OCI-LY3 (cell line): Measurements from ENCODE around the gene ARHGAP35.
"Not testable (repeated sequence)": the region's sequence is repeated elsewhere in the genome, so short reads cannot be mapped to it uniquely, and the experiment has no call there.

Source experiments
- H2AFZ ChIP-seq: fragments of 200-600, 300-600 bp; shearing (Covaris generic); 2 replicates; pipeline ENCODE4 v1.6.0; 2014; ENCODE audit warnings: antibody characterized with exemption, low read depth, low read length
- H3K27ac ChIP-seq: fragments of 200-600, 300-600 bp; sonication (generic); 2 replicates; pipeline ENCODE4 v1.5.1; 2014; ENCODE audit warnings: mild to moderate bottlenecking, low read length, moderate library complexity, mixed read lengths
- H3K27me3 ChIP-seq: fragments of 200-600, 300-600 bp; sonication (generic); 2 replicates; pipeline ENCODE4 v1.6.1; 2014; ENCODE audit warnings: low read depth, low read length, mixed read lengths
- H3K36me3 ChIP-seq: fragments of 200-600, 300-600 bp; sonication (generic); replicated peaks from 2 replicates; pipeline ENCODE3; 2014; ENCODE audit warnings: low read depth, low read length, mixed read lengths
- H3K4me1 ChIP-seq: fragments of 300-600, 200-600 bp; sonication (generic); 2 replicates; pipeline ENCODE4 v1.6.1; 2014; ENCODE audit warnings: low read length, mixed read lengths
- H3K4me2 ChIP-seq: fragments of 200-600, 300-600 bp; sonication (generic); 2 replicates; pipeline ENCODE4 v1.6.1; 2014; ENCODE audit warnings: low read length, mixed read lengths
- H3K4me3 ChIP-seq: fragments of 300-600, 200-600 bp; sonication (generic); 2 replicates; pipeline ENCODE4 v1.5.1; 2014; ENCODE audit warnings: antibody characterized with exemption, mild to moderate bottlenecking, low read length, moderate library complexity
- H3K79me2 ChIP-seq: fragments of 300-600, 200-600 bp; shearing (Covaris generic); 2 replicates; pipeline ENCODE4 v1.6.1; 2014; ENCODE audit warnings: mild to moderate bottlenecking, low read length, mixed read lengths
- H3K9ac ChIP-seq: fragments of 300-600, 200-600 bp; shearing (Covaris generic); 2 replicates; pipeline ENCODE4 v1.6.0; 2014; ENCODE audit warnings: mild to moderate bottlenecking, low read length, moderate library complexity
- H3K9me3 ChIP-seq: fragments of 200-600, 300-600 bp; shearing (Covaris generic); 2 replicates; pipeline ENCODE4 v1.6.1; 2014; ENCODE audit warnings: low read length, mixed read lengths; ENCODE audit not compliant: insufficient read depth
- H4K20me1 ChIP-seq: fragments of 200-600, 300-600 bp; sonication (generic); 2 replicates; pipeline ENCODE4 v1.6.1; 2016; ENCODE audit warnings: low read length, mixed read lengths; ENCODE audit not compliant: insufficient read depth
- CTCF ChIP-seq: fragments of 200-600, 300-600 bp; sonication (generic); IDR thresholded peaks from 2 replicates; pipeline ENCODE4 v1.5.1; 2014; ENCODE audit warnings: antibody characterized with exemption, low read length, low read depth
- EZH2phosphoT487 ChIP-seq: fragments of 200-600 bp; shearing (Covaris generic); IDR thresholded peaks from 2 replicates; pipeline ENCODE4 v1.6.1; 2018; ENCODE audit warnings: antibody characterized with exemption, mixed run types, low read depth

ARHGAP35 gene

GRCh38 chr19:46849610-46850009, 11.2 kb upstream of the ARHGAP35 start:
- no peaks in the 10 kb centered on the region for H3K36me3 ChIP-seq
- H3K4me1 ChIP-seq: peaks cover 20% of the 10 kb centered on the region
- H3K4me3 ChIP-seq: peak overlapping the region; percentile 91
- H3K9ac ChIP-seq: peak overlapping the region; percentile 83
- no peaks in the 10 kb centered on the region for H3K9me3 ChIP-seq
- H2AFZ ChIP-seq: no peak overlapping the region
- no peak overlapping the region for H3K27ac ChIP-seq
- no peaks in the 10 kb centered on the region for H4K20me1 ChIP-seq
- H3K4me2 ChIP-seq: peak overlapping the region; percentile 98
- TF ChIP-seq CTCF (no peak), EZH2phosphoT487 (no peak)
- peaks cover 19% of the 10 kb centered on the region for H3K79me2 ChIP-seq
- no peaks in the 10 kb centered on the region for H3K27me3 ChIP-seq

DNA sequence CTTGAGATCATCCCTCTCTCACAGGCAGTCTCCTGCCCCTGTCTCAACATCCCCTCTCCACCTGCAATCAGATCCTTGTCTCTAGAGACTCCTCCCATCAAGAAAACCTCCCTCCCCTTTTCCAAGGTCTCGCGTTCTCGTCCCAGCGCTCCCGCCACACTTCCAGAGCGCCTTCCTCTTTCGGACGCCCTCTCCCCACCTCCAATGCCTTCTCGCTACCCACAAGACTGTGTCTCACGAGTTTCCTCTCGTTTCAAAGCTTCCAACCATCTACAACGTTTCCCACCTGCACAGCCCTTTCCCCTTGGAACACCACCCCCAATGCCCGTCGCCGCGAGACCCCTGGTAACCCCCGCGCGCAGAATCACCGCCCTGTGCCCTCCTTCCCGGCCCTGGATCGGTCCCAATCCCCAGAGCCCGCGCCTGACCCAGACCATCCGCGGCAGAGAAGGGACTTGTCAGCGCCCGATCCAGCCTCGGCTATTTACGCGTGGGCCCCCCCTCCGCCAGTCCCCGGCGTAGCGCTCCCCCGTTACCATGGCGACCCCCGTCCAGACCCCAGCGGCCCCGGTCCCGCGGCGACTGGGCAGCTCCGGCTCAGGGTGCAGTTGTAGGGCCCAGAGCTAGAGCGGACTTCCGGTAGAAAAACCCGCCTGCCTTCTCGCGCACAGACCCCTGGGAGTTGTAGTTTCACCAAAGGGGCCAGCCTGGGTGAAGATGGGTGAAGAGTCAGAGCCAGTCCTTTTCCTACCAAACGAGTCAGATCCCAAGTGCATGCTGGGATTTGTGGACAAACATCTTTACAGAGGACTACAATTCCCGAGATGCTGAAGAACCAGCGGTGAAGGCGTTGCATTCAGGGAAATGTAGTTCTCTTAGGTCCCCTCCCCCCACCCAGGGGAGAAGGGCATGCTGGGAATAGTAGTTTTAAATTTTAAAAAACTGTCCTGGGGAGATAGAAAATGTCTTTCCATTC, 10.3 kb upstream of the ARHGAP35 start, which contains the start of gene AP2S1:
AP2S1 (minus strand) TSS at position 619 of the 976 bp plus-strand sequence; CDS start at position 539, 80 bp downstream.
- peak within 1 kb of the TSS; percentile 30 for H3K27ac ChIP-seq
- no peaks in the 10 kb centered on the region for H3K36me3 ChIP-seq
- H3K9me3 ChIP-seq: no peaks in the 10 kb centered on the region
- peaks cover 19% of the 10 kb centered on the region for H3K79me2 ChIP-seq
- peak within 1 kb of the TSS; percentile 91 for H3K4me3 ChIP-seq
- H3K4me2 ChIP-seq: peak within 1 kb of the TSS; percentile 98
- H3K9ac ChIP-seq: peak within 1 kb of the TSS; percentile 83
- H2AFZ ChIP-seq: peak within 1 kb of the TSS; percentile 85
- no peaks in the 10 kb centered on the region for H4K20me1 ChIP-seq
- peaks cover 19% of the 10 kb centered on the region for H3K4me1 ChIP-seq
- no peaks in the 10 kb centered on the region for H3K27me3 ChIP-seq
- TF ChIP-seq CTCF (no peak), EZH2phosphoT487 (no peak)

DNA sequence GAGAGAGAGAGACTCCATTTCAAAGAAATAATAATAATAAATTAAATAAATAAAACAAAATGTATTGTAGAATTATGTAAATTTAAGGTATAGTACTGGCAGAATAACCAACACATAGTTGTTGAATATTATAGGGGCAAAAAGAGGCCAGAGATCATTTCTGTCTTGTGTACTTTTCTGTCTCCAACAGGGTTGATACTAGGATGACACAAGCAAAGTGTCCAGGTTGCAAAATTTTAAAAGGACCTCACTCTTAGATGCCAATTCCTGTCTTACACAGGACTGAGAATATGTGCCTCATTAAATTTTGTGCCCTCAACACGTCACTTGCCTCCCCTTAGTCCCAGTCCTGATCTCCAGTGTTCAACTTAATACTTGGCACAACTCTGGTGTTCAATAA, 8.0 kb upstream of the ARHGAP35 start:
- TF ChIP-seq EZH2phosphoT487 (no peak), CTCF (no peak)
- H4K20me1 ChIP-seq: no peaks in the 10 kb centered on the region
- H3K27me3 ChIP-seq: no peaks in the 10 kb centered on the region
- H3K4me1 ChIP-seq: peaks cover 8% of the 10 kb centered on the region
- no peaks in the 10 kb centered on the region for H3K36me3 ChIP-seq
- no peak overlapping the region for H2AFZ ChIP-seq
- H3K9me3 ChIP-seq: no peaks in the 10 kb centered on the region
- H3K4me2 ChIP-seq: no peak overlapping the region
- no peak overlapping the region for H3K27ac ChIP-seq
- peaks cover 19% of the 10 kb centered on the region for H3K79me2 ChIP-seq
- no peak overlapping the region for H3K9ac ChIP-seq
- H3K4me3 ChIP-seq: no peak overlapping the region

- H3K4me3 ChIP-seq, H3K9me3 ChIP-seq, H3K27me3 ChIP-seq, H3K4me2 ChIP-seq, H3K27ac ChIP-seq, H3K36me3 ChIP-seq, H4K20me1 ChIP-seq, H3K4me1 ChIP-seq, H2AFZ ChIP-seq, H3K79me2 ChIP-seq, H3K9ac ChIP-seq: not testable (repeated sequence)
These were observed 6.1 kb upstream of the ARHGAP35 start for GRCh38 chr19:46854698-46855097.
